Muscle layer of colon (tissue), 2 donors: ENCODE results near the gene OTX2.

Experiments used
- H3K27ac ChIP-seq: one replicate; pipeline ENCODE4 v1.7.0; 2013; ENCODE audit warnings: low read depth, mild to moderate bottlenecking, low read length, moderate library complexity
- H3K27me3 ChIP-seq, 2 donors: one replicate each; pipeline ENCODE4 v1.7.0; 2013; ENCODE audit warnings: low read length in 2 of 2, mild to moderate bottlenecking in 2 of 2; ENCODE audit not compliant: insufficient read depth in 2 of 2, control insufficient read depth in 1 of 2
- H3K36me3 ChIP-seq: one replicate; pipeline ENCODE4 v1.7.0; 2013; ENCODE audit warnings: mild to moderate bottlenecking, low read length; ENCODE audit not compliant: insufficient read depth
- H3K4me1 ChIP-seq: one replicate; pipeline ENCODE4 v1.7.0; 2013; ENCODE audit warnings: mild to moderate bottlenecking, low read length; ENCODE audit not compliant: insufficient read depth
- H3K4me3 ChIP-seq, 2 donors: one replicate each; pipeline ENCODE4 v1.7.0; 2013; ENCODE audit warnings: low read length in 2 of 2, low read depth in 1 of 2, mild to moderate bottlenecking in 1 of 2, moderate library complexity in 1 of 2
- H3K9ac ChIP-seq: one replicate; pipeline ENCODE4 v1.7.0; 2013; ENCODE audit warnings: low read length
- H3K9me3 ChIP-seq: one replicate; pipeline ENCODE4 v1.7.0; 2013; ENCODE audit warnings: mild to moderate bottlenecking, low read length
- donor health status: abdominal sarcoma.
- donor health status: Adenocarcinoma of cecum.

OTX2 gene

DNA sequence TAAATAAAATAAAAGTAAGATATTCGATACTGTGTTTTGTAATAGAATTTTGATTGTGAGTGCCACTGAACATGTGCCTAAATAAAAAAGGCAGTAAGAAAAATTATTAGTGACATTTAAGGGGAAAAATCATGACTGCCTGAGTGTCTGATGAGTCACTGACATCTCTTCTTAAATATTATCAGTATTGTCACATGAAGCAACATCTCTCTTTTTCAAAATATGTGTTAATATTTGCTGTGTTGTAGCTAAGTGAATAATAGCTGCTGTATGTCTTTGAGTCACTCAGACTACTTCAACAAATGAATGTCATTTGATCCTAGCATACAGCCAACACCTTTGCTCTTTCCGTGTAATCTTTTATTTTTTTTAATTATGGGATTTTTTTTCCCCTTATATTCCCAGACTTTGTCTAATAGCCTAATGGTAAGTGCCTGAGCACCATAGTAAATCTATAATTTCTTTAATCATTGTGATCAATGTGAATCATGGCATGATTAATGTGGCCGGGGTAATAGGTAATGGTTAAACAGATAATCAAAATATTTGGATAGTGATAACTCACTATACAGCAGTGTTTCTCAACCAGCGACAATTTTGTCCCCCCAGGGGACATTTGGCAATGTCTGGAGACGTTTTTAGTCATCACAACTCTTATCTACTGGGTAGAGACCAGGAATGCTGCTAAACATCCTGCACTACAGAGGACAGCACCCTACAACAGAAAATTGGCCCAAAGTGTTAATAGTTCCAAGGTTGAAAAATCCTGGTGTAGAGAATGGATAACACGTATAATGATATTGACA lies 11.7 kb upstream of the OTX2 start:
- Histone ChIP-seq H3K4me1 (no peaks in the 10 kb centered on the region), H3K27me3 (peaks cover 4 to 16% of the 10 kb centered on the region in 2 donors), H3K27ac (no peak overlapping the region), H3K36me3 (no peaks in the 10 kb centered on the region), H3K9ac (no peak overlapping the region), H3K9me3 (no peaks in the 10 kb centered on the region), H3K4me3 (no peak overlapping the region)

DNA sequence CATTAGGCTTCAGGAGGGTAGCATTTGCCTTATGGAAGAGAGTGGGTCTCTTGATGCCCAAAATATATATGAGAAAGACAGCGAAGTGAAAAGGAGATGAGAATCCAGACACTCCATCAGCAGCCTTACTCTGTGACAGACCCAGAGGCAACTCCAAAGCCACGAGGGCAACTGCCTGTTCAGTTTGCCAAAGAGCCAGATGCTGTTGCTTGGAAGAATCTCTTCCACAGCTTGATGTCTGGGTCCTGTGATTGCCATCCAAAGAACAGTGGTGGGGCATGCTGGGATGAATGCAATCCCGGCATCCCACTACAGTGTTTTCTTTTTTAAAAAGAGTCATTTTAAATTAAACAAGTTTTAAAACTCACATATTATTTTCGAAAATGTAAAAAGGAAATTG lies 10.9 kb upstream of the OTX2 start:
- no peak overlapping the region for H3K4me3 ChIP-seq
- H3K27ac ChIP-seq, result no peak overlapping the region
- H3K4me1 ChIP-seq, result no peaks in the 10 kb centered on the region
- no peak overlapping the region for H3K9ac ChIP-seq
- H3K9me3 ChIP-seq, result no peaks in the 10 kb centered on the region
- no peaks in the 10 kb centered on the region for H3K36me3 ChIP-seq
- peaks cover 8 to 24% of the 10 kb centered on the region in 2 donors for H3K27me3 ChIP-seq

DNA sequence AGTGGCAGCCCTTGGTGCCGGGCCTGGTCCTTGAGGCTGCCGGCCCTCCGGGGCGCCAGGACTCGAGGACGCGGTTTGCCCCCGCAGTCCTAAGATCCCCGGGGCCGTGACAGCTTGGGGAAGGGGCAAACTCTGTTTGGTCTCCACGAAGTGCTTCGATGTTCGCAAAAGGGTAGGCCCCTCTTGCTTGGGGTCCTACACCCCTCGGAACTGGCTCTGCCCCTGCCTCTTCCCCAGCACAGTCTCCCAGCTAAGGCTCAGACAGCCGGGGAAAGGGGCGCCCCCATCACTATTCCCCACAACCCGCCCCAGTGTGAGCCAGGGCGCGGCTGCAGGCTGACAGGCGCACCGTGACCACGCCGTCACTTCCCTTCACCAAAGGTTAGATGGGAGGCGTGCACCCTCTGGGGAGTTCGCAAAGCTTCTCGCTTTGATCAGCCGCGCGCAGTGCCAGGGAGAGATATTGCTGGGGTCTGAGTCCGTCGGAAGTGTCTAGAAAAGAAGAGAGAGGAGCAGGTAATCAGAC lies 7.2 kb upstream of the OTX2 start:
- Histone ChIP-seq H3K4me1 (no peaks in the 10 kb centered on the region), H3K27ac (no peak overlapping the region), H3K9ac (no peak overlapping the region), H3K27me3 (peaks cover 44 to 59% of the 10 kb centered on the region in 2 donors), H3K9me3 (no peaks in the 10 kb centered on the region), H3K36me3 (no peaks in the 10 kb centered on the region), H3K4me3 (no peak overlapping the region)

DNA sequence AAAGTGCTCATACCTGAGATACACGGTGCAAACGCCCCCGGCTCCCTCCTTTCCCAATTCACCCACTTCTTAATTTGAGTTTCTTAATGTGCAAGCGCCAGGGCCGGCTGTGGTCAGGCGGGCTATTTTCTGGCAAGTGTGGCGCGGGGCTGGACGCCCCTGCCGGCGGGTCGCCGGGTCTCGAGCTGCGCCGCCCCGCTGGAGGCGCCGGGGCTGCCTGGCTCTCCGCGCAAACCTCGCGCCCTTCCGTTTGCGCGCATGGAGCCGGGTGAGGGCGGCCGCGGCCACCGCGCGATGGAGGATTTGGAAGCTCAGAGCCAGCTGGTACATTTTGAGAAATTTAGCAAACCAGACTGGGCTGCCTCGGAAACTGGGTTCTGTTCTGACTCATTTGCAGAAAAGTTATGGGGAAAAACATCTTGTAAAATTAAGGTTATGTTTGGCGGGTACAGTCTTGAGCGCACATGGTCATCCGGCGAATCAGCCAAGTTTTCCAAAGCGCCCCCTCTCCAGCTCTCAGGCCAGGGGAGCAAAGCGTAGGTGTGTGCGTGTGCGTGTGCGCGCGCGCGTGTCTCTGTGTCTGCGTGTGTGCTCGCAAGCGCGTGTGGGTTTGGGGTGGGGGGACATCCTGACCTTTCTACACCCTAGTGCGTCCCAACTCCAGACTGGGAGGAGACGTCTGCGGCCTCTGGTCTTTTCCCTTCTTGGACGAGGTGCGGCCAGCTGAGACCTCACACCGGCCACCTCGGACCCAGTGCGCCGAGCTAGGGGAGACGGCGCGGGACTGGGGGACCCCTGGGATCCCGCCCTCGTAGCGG lies 6.5 kb upstream of the OTX2 start:
- peaks cover 49 to 65% of the 10 kb centered on the region in 2 donors for H3K27me3 ChIP-seq
- no peak overlapping the region for H3K27ac ChIP-seq
- no peaks in the 10 kb centered on the region for H3K36me3 ChIP-seq
- no peaks in the 10 kb centered on the region for H3K4me1 ChIP-seq
- no peaks in the 10 kb centered on the region for H3K9me3 ChIP-seq
- H3K4me3 ChIP-seq, result no peak overlapping the region
- H3K9ac ChIP-seq, result no peak overlapping the region

DNA sequence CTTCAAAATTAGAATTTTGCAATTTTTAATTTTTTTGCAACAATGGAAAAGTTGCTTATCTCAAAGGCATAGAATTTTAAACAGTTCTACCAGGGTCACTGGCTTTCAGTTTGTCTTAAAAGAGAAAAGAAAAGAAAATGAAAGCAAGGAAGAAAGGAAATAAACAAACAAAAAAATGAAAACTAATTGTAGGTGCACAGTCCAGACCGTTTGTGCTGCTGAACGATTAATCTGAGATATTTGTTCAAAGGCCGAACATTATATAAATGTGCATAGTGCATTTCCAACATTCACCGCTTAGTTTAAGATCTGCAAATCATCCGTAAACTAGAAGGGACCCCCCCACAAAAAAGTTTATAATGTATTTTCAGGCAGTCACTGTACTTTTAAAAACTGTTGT lies 5.5 kb upstream of the OTX2 start:
- no peaks in the 10 kb centered on the region for H3K36me3 ChIP-seq
- no peaks in the 10 kb centered on the region for H3K9me3 ChIP-seq
- no peak overlapping the region for H3K27ac ChIP-seq
- no peak overlapping the region for H3K9ac ChIP-seq
- H3K27me3 ChIP-seq, result peaks cover 55 to 73% of the 10 kb centered on the region in 2 donors
- no peaks in the 10 kb centered on the region for H3K4me1 ChIP-seq
- H3K4me3 ChIP-seq, result no peak overlapping the region

DNA sequence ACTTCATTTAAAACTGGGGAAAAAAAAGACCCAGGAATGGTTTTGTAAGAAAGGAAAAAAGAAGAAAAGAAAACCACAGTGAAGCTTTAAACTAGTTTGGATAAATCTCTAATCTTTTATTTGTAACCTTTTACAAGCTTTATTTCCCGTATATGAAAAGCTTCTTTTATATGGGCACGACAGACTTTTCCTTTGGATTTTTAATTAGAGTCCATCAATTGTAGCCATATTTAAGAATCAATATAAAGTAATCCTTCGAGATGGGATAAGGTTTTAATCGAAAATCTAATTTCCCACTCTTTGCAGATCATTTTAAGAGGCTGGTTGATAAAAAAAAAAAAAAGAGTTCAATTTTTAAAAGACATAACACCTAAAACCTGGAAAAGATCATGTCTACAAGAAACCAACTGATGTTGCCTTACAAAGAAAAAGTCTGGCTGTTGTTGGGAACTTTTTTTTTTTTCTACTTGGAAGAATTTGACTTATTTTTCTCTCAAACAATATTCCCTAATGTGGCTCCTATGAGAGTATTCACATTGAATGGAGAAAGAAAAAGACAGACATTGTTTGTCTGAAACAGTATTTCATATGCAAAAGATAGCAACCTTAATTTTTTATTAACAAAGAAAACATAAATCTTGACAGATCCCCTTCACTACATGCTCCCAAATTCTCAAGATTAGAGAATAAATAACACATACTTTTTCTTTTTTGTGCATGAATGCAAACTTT lies 4.9 kb upstream of the OTX2 start:
- Histone ChIP-seq H3K36me3 (no peaks in the 10 kb centered on the region), H3K4me1 (no peaks in the 10 kb centered on the region), H3K27me3 (peaks cover 61 to 79% of the 10 kb centered on the region in 2 donors), H3K9me3 (no peaks in the 10 kb centered on the region), H3K9ac (no peak overlapping the region), H3K27ac (no peak overlapping the region), H3K4me3 (no peak overlapping the region)

DNA sequence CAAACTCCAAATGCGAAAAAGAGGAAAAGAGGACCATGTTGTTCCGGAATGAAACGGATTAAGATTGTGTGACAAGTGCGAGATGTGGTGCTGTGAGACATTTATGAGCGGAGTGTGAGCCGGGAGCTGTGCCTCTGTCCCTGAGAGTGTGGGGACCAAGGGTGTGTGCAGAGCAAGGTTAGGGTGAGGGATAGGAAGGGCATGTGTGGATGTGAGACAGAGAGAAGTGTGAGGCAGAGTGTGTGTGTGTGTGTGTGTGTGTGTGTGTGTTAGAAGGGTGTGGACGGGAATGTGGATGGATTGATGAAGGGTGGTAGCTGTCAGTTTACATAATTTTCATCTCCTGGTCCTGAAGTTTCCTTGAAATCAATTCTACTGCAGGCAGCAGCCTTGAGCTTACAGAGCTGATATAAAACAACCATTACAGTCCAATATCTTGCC lies 4.3 kb upstream of the OTX2 start:
- H3K36me3 ChIP-seq, result no peaks in the 10 kb centered on the region
- H3K9me3 ChIP-seq, result no peaks in the 10 kb centered on the region
- H3K4me3 ChIP-seq, result no peak overlapping the region
- H3K9ac ChIP-seq, result no peak overlapping the region
- H3K27ac ChIP-seq, result no peak overlapping the region
- no peaks in the 10 kb centered on the region for H3K4me1 ChIP-seq
- peaks cover 67 to 85% of the 10 kb centered on the region in 2 donors for H3K27me3 ChIP-seq

DNA sequence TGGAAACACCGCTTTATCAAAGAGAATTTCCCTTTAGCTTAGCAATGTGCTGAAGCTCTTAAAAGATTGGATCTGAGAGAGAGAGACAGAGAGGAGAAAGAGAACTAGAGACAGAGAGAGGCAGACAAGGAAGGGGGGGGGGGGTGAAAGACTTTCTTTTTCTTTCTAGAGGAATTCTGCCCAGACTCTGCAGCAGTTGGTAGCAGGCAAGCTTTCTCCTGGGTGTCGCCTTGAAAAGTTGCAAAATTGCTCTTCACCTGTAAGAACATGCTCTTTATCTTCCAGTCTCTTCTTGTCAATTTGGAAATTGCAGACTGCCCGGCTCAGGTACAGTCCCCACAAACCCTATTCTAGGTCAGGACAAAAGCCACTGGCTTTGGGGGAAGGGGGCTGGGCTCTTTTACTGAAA lies 2.9 kb upstream of the OTX2 start:
- no peak overlapping the region for H3K4me3 ChIP-seq
- peaks cover 10% of the 10 kb centered on the region for H3K4me1 ChIP-seq
- H3K9me3 ChIP-seq, result no peaks in the 10 kb centered on the region
- H3K9ac ChIP-seq, result no peak overlapping the region
- H3K27me3 ChIP-seq, result peaks cover 81 to 98% of the 10 kb centered on the region in 2 donors
- no peaks in the 10 kb centered on the region for H3K36me3 ChIP-seq
- no peak overlapping the region for H3K27ac ChIP-seq

DNA sequence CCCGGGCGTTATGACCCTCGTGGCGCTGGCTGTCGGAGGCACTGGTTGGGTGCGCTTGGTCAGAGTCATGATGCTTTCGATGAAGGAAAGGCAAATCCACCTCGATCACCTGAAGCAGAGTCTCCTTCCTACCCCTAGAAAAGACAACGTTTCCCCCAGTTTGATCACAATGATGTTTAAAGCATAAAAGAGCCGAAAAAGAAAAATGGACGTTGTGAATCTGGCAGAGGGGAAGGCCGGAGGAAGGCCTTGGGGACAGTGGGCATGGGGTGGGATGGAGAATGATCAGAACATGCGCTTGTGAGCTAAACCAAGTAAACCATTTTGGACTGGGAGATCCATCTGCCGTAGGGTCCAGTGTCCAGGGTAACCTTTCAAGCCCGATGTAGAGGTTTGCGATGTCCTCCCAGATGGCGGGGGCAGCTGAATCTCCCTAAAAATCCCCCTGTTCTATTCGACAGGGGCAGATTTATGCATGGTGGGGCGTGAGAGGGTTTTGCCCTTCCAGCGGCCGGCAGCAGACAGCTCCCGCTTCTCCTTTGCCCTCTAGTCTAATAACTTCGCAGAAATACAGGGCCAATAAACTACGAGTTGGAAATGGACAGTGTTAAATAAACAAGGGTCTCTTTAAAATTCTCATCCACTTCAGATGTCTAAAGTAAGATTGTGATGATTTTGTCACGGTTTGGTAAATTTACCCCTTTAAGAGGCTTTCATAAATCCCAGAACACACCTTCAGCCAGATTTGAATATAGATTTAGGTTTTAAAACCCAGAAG lies 2.3 kb upstream of the OTX2 start:
- Histone ChIP-seq H3K36me3 (no peaks in the 10 kb centered on the region), H3K4me1 (peaks cover 10% of the 10 kb centered on the region), H3K9me3 (no peaks in the 10 kb centered on the region), H3K9ac (no peak overlapping the region), H3K4me3 (no peak overlapping the region), H3K27ac (no peak overlapping the region), H3K27me3 (peaks cover 86 to 98% of the 10 kb centered on the region in 2 donors)

DNA sequence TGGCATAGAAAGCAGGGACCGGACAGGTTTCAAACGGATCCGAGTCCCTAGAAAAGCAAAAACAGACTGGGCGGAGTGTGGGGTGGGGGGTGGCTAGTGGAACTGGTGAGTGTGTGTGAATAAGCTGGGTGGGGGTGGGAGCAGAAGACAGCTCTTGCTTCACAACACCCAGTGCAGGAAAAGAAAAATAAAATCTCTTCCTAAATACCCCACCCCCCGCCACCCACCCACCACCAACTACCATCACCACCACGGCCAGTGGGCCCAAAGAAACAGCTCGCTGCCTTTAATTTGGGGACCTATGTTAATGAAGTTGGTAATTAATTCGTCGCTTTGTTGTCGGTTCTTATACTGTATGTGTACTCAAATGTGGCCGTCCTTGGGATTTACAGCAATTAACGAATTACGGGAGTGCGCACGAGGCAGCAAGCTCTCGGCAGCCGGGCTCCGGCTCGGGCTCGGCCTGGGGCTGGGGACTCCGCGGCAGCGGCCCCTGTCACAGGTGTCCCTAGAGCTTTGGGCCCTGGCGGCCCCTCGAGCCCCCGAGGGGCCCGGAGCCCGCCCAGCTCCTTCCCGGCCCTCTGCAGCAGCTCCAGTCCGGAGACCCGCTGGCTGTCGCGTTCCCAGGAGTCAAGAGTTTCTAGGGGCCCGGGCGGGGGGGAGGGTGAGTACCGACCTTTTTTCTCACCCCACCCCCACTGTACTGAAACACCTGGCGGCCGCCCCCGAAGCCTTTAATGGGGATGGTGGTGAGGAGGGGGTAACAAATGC lies 1.5 kb upstream of the OTX2 start:
- Histone ChIP-seq H3K9ac (no peak overlapping the region), H3K27me3 (peaks cover 94 to 98% of the 10 kb centered on the region in 2 donors), H3K9me3 (no peaks in the 10 kb centered on the region), H3K4me3 (no peak overlapping the region), H3K36me3 (no peaks in the 10 kb centered on the region), H3K4me1 (peaks cover 10% of the 10 kb centered on the region), H3K27ac (no peak overlapping the region)
